GM12801 (cell line): ENCODE measurements around the gene UTP14A.

ENCODE experiments used
- CTCF ChIP-seq: IDR thresholded peaks from one replicate; pipeline ENCODE4 v1.5.1; 2011; ENCODE audit warnings: control low read depth; ENCODE audit not compliant: insufficient read length; ENCODE audit errors: extremely low read depth

The UTP14A gene

DNA sequence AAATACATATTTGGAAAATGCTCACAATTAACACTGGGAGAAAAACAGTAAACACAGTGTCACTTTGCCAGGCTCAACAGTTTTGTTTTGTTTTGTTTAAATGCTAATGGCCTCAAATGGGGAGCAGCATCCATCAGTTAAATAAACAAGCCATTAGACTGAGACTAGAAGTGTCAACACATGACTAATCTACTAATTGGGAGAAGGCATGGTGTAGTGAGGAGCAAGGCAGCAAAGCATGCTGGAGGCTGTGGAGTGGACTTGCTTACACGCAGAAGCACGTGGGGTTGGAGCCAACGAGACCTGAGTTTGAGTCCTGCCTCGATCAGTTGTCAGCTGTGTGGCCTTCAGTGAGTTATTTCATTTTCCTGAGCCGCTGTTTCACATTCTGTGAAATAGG lies 29.0 kb downstream of the UTP14A start:
- no peak for TF ChIP-seq CTCF

DNA sequence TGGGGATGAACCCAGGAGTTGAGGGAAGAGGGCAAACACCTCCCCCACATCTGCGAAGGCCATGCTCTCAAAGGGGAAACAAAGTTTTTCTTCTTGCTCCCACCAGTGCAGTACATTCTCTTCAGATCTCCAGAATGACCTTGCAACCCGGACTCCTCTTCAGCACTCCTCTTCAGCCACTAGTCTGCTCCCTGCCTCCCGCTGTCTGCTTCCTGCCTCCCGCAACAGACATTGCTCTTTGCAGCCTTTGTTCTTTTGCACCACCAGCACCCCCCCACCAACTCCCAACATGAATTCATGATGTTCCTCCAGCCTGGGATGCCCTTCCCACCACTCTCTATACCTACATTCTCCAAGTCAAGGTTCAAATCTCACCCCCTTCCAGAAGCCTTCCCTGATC lies 32.1 kb downstream of the UTP14A start:
- TF ChIP-seq CTCF: no peak

- TF ChIP-seq CTCF: no peak
Observed at GRCh38 chrX:129939986-129940385, 34.0 kb downstream of the UTP14A start.

GRCh38 chrX:129940721-129941120 lies 34.8 kb downstream of the UTP14A start:
- no peak for TF ChIP-seq CTCF

GRCh38 chrX:129945131-129945530 lies 39.2 kb downstream of the UTP14A start:
- TF ChIP-seq CTCF: no peak

DNA sequence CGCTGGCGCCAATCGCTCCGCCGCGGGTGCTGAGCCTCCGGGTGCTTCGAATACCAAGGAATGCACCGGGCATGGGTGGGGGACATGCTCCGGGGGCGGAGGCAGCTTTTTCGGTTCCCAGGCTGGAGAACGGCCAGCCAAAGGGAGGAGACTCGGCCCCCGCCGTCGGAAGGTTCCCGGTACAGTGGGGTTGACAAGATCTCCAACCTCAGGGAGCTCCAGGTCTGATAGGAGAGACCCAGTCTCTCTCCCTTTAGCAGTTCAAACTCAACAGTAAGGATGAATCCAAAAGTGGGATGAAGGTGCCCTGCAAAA lies 47.3 kb downstream of the UTP14A start:
- no peak for TF ChIP-seq CTCF

DNA sequence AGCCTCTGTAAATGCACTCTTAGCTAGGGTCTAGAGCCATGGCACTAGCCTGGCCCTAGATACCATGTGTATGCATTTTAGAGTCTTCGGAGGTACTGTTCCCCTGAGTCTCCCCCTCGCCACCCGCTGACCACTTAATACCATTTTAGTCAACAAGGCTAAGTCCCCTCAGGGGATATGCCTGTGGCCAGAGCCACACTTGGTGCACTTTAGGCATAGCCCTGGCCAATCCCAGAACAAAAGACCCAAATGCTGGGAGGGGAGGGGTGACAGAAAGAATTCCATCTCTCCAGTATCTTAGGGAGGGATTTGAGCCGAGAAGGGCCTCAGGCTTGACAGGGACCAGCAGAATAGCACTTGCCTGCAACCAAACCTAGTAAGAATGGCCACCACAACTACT lies 47.9 kb downstream of the UTP14A start:
- no peak for TF ChIP-seq CTCF

DNA sequence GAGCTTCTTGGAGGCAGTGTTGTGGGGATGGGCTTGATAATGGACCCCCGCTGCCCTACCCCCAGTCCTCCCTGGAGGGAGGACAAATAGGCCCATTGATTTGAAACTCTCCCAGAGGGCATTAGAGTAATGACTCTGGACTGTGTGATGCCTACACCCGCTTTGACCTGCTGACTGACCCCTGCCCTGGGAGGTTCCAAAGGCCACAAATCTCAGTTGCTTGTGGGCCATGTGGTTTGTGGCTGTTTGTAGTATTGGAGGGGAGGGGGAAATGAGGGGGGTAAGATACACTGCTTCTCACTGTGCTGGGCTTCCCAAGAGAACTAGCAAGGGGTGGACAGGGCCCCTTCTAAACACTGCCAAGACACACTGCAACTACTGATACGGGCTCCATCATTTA lies 48.8 kb downstream of the UTP14A start:
- no peak for TF ChIP-seq CTCF
